Hepatocyte (in vitro differentiated cells): ENCODE results near the gene DUSP21. TPM values are rescaled to one million over a fixed set of nuclear protein-coding genes. Genes with fewer than 3 reads are reported as not detected.

Experiments
- DNase-seq: peaks from one replicate; pipeline ENCODE4 v3.0.0-alpha.2; 2016; ENCODE audit warnings: low spot score
- H2AFZ ChIP-seq: fragments of 200-600 bp; sonication (generic); 2 replicates; pipeline ENCODE4 v1.6.0; 2016; ENCODE audit warnings: antibody characterized with exemption, mild to moderate bottlenecking
- H3K27ac ChIP-seq: fragments of 200-600 bp; sonication (generic); 2 replicates; pipeline ENCODE4 v1.5.1; 2016; ENCODE audit warnings: mild to moderate bottlenecking
- H3K27me3 ChIP-seq: fragments of 200-600 bp; sonication (generic); 2 replicates; pipeline ENCODE4 v1.6.1; 2016
- H3K36me3 ChIP-seq: fragments of 200-600 bp; sonication (generic); replicated peaks from 2 replicates; pipeline ENCODE4 v1.5.1; 2016; ENCODE audit warnings: low read depth; ENCODE audit not compliant: insufficient read depth
- H3K4me1 ChIP-seq: fragments of 200-600 bp; sonication (generic); 2 replicates; pipeline ENCODE4 v1.5.1; 2016; ENCODE audit warnings: mild to moderate bottlenecking, moderate library complexity; ENCODE audit not compliant: insufficient read depth
- H3K4me2 ChIP-seq: fragments of 200-600 bp; sonication (generic); 2 replicates; pipeline ENCODE4 v1.6.0; 2016
- H3K4me3 ChIP-seq: fragments of 200-600 bp; sonication (generic); 2 replicates; pipeline ENCODE4 v1.5.1; 2016; ENCODE audit warnings: mild to moderate bottlenecking
- H3K79me2 ChIP-seq: fragments of 200-600 bp; sonication (generic); 2 replicates; pipeline ENCODE4 v1.6.0; 2017; ENCODE audit warnings: mild to moderate bottlenecking
- H3K9me2 ChIP-seq: fragments of 200-600 bp; sonication (generic); replicated peaks from 2 replicates; pipeline ENCODE4 v1.6.0; 2017; ENCODE audit warnings: mild to moderate bottlenecking; ENCODE audit not compliant: insufficient read depth
- H3K9me3 ChIP-seq: fragments of 200-600 bp; sonication (generic); 2 replicates; pipeline ENCODE4 v1.5.1; 2016; ENCODE audit warnings: low read depth, mild to moderate bottlenecking
- H4K20me1 ChIP-seq: fragments of 200-600 bp; sonication (generic); 2 replicates; pipeline ENCODE4 v1.6.0; 2016; ENCODE audit warnings: mild to moderate bottlenecking; ENCODE audit not compliant: insufficient read depth, poor library complexity, severe bottlenecking
- EZH2 ChIP-seq: fragments of 200-600 bp; sonication (generic); IDR thresholded peaks from 2 replicates; pipeline ENCODE4 v1.6.1; 2016; ENCODE audit warnings: antibody characterized with exemption, mild to moderate bottlenecking, borderline replicate concordance
- EZH2phosphoT487 ChIP-seq: fragments of 200-600 bp; sonication (generic); IDR thresholded peaks from one replicate; pipeline ENCODE4 v1.6.1; 2018; ENCODE audit warnings: antibody characterized with exemption, mild to moderate bottlenecking, low read depth, moderate library complexity; ENCODE audit not compliant: unreplicated experiment, severe bottlenecking
- WGBS: methylation state at CpG from one replicate; pipeline ENCODE4 v1.1.6; 2016; ENCODE audit warnings: low lambda C conversion rate; ENCODE audit errors: missing lambda C conversion rate; 5-methylcytosine and 5-hydroxymethylcytosine counted together
- polyA plus RNA-seq: library from polyadenylated mRNA; unstranded; fragments of >200 nt; fragmentation: Nextera tagmentation; extraction: Ambion mirVana; gene quantifications from 2 replicates; pipeline ENCODE4 v1.2.1, GENCODE V29; 2016
- total RNA-seq: library from RNA; depleted of rRNA; stranded (reverse); fragments of >200 nt; gene quantifications from 2 replicates; pipeline ENCODE4 v1.2.3, GENCODE V29; 2014
- TF ChIP-seq, protein P1 (sequence below): fragments of 200-600 bp; sonication (generic); IDR thresholded peaks from 2 replicates; pipeline ENCODE4 v1.5.1; 2016; ENCODE audit warnings: antibody characterized with exemption, mild to moderate bottlenecking; ENCODE audit not compliant: poor library complexity

Gene DUSP21
- total and polyA plus RNA-seq, 2 experiments from 2014 or later, result not detected

DNA sequence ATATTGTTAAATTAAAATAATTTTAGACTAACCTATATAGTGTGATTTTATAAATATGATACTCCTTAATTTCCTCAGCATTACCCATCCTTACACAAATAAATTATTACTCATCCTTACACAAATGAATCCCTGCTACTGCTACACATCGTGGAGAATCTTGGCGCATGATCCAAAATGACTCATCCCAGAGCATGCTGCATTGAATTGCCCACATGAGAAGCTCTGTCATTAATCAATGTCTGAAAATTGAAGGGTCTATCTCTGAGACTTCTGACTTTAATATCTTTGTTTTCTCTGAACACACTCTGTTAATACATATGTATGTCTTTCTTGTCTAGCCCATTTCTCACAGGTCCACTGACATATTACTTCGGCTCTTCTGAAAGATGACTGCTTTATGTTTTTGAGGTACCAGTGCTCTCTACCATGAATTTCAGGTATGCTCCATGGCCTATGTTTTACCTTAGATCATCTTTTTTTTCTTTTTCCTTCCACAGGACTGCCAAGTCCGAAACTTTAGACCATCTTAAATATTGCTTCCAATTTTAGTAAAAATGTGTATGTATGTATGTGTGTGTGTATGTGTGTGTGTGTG is 15.7 kb upstream of the DUSP21 start:
- TF ChIP-seq EZH2phosphoT487, result no peak
- TF ChIP-seq, protein P1, sequence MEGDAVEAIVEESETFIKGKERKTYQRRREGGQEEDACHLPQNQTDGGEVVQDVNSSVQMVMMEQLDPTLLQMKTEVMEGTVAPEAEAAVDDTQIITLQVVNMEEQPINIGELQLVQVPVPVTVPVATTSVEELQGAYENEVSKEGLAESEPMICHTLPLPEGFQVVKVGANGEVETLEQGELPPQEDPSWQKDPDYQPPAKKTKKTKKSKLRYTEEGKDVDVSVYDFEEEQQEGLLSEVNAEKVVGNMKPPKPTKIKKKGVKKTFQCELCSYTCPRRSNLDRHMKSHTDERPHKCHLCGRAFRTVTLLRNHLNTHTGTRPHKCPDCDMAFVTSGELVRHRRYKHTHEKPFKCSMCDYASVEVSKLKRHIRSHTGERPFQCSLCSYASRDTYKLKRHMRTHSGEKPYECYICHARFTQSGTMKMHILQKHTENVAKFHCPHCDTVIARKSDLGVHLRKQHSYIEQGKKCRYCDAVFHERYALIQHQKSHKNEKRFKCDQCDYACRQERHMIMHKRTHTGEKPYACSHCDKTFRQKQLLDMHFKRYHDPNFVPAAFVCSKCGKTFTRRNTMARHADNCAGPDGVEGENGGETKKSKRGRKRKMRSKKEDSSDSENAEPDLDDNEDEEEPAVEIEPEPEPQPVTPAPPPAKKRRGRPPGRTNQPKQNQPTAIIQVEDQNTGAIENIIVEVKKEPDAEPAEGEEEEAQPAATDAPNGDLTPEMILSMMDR, result no peak
- TF ChIP-seq EZH2, result no peak
- H3K27me3 ChIP-seq, result no peaks in the 10 kb centered on the region
- H3K36me3 ChIP-seq, result no peaks in the 10 kb centered on the region
- no peaks in the 10 kb centered on the region for H3K9me3 ChIP-seq
- no peaks in the 10 kb centered on the region for H3K9me2 ChIP-seq
- 84% methylated on average over 4 of the region's 4 CpGs for WGBS
- no peaks in the 10 kb centered on the region for H4K20me1 ChIP-seq
- no peak for DNase-seq
- no peak overlapping the region for H3K4me3 ChIP-seq
- H3K27ac ChIP-seq, result no peak overlapping the region
- H3K4me2 ChIP-seq, result no peak overlapping the region
- no peak overlapping the region for H2AFZ ChIP-seq
- no peaks in the 10 kb centered on the region for H3K79me2 ChIP-seq
- no peaks in the 10 kb centered on the region for H3K4me1 ChIP-seq

DNA sequence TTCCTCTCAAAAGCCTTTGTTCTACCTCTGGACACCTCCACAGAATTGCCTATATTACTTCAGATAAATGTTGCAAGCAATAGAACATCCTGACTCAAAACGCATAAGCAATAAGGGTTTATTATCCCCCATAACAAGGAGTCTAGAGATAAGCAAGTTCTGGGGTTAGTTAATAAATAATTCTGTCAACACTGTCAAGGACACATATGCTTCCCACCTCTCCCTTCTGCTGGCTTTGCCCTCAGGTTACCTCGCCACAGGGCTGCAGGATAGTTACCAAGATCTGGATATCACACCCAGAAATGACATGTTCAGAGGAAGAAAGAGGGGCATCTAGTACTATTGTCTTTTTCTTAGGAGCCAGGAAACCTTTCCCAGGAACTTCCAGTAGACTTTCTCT is 14.0 kb upstream of the DUSP21 start:
- WGBS, result 39% methylated on average over 2 of the region's 2 CpGs
- TF ChIP-seq EZH2phosphoT487 (no peak), EZH2 (no peak)
- TF ChIP-seq, protein P1, result no peak
- Histone ChIP-seq H3K36me3 (no peaks in the 10 kb centered on the region), H2AFZ (no peak overlapping the region), H3K79me2 (no peaks in the 10 kb centered on the region), H3K4me3 (no peak overlapping the region), H3K4me2 (no peak overlapping the region), H3K4me1 (no peaks in the 10 kb centered on the region), H3K9me3 (no peaks in the 10 kb centered on the region), H3K9me2 (no peaks in the 10 kb centered on the region), H3K27me3 (no peaks in the 10 kb centered on the region), H3K27ac (no peak overlapping the region), H4K20me1 (no peaks in the 10 kb centered on the region)
- peak; percentile 28 for DNase-seq

DNA sequence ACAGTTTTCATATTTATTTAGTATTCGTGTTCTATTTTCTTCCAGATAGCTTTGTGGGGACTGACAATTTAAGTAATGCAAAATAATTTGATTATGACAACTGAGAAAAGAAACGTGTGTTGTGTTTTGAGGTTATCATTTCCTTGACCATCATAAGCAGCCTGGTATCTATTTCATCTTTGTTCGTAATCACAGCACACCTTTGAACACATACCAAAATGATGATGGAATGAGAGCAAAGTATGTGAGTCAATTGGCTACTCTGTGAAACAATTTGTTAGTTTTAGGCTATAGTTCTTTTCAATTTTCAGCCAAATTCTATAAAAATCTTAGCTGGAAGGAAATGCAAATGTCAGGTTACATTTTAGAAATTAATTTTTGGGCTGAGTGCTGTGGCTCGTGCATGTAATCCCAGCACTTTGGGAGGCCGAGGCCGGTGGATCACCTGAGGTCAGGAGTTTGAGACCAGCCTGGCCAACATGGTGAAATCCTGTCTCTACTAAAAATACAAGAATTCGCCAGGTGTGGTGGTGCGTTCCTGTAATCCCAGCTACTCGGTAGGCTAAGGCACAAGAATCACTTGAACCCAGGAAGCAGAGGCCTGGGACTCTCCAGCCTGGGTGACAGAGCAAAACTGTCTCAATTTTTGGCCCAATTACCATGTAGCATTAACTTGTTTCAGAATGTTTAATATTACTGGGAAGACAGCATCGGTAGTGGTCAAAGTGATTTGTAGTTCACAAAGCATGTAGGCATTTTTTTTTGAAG is 1.1 kb upstream of the DUSP21 start:
- no peak overlapping the region for H3K4me3 ChIP-seq
- peak overlapping the region; percentile 62 for H3K27ac ChIP-seq
- H3K9me2 ChIP-seq, result no peaks in the 10 kb centered on the region
- no peak overlapping the region for H3K4me2 ChIP-seq
- no peaks in the 10 kb centered on the region for H3K4me1 ChIP-seq
- H3K27me3 ChIP-seq, result no peaks in the 10 kb centered on the region
- H2AFZ ChIP-seq, result no peak overlapping the region
- H4K20me1 ChIP-seq, result no peaks in the 10 kb centered on the region
- no peaks in the 10 kb centered on the region for H3K9me3 ChIP-seq
- no peak for TF ChIP-seq EZH2phosphoT487
- TF ChIP-seq EZH2, result no peak
- TF ChIP-seq, protein P1, result no peak
- no peaks in the 10 kb centered on the region for H3K36me3 ChIP-seq
- DNase-seq, result no peak
- 75% methylated on average over 10 of the region's 10 CpGs for WGBS
- H3K79me2 ChIP-seq, result no peaks in the 10 kb centered on the region
